ENCODE data around the gene DTX3.
"Not testable (repeated sequence)": the region's sequence is repeated elsewhere in the genome, so short reads cannot be mapped to it uniquely, and the experiment has no call there.

DTX3 gene

GRCh38 chr12:57604454-57604991 is at the start of gene DTX3:
Gene DTX3 (plus strand): TSS chr12:57604824. CDS start chr12:57606518, 1,694 bp downstream.
- no peak for DNase-seq

GRCh38 chr12:57554897-57555296 is 49.7 kb upstream of the DTX3 start:
- no peak for DNase-seq

GRCh38 chr12:57558864-57559263 is 45.8 kb upstream of the DTX3 start:
- DNase-seq: no peak

GRCh38 chr12:57560516-57560915 is 44.1 kb upstream of the DTX3 start:
- DNase-seq: no peak

GRCh38 chr12:57561117-57561516 is 43.5 kb upstream of the DTX3 start:
- DNase-seq: not testable (repeated sequence)

GRCh38 chr12:57563358-57563757 is 41.3 kb upstream of the DTX3 start:
- DNase-seq: no peak

- no peak for DNase-seq
These were observed 40.4 kb upstream of the DTX3 start for GRCh38 chr12:57564178-57564740.

- no peak for DNase-seq
These were observed 35.8 kb upstream of the DTX3 start for GRCh38 chr12:57568838-57569237.

GRCh38 chr12:57569858-57570257 is 34.8 kb upstream of the DTX3 start:
- no peak for DNase-seq

- DNase-seq: not testable (repeated sequence)
These were observed 34.2 kb upstream of the DTX3 start for GRCh38 chr12:57570438-57570837.

- DNase-seq: no peak
These were observed 32.5 kb upstream of the DTX3 start for GRCh38 chr12:57571926-57572762.

- no peak for DNase-seq
These were observed 29.8 kb upstream of the DTX3 start for GRCh38 chr12:57574795-57575194.

- no peak for DNase-seq
These were observed 28.6 kb upstream of the DTX3 start for GRCh38 chr12:57575771-57576612.

GRCh38 chr12:57576613-57577160 is 27.9 kb upstream of the DTX3 start:
- no peak for DNase-seq

GRCh38 chr12:57577981-57578758 is 26.5 kb upstream of the DTX3 start:
- no peak for DNase-seq

- DNase-seq: no peak
These were observed 25.6 kb upstream of the DTX3 start for GRCh38 chr12:57579011-57579410.

GRCh38 chr12:57579677-57580465 is 24.8 kb upstream of the DTX3 start:
- DNase-seq: no peak

GRCh38 chr12:57580466-57580795 is 24.2 kb upstream of the DTX3 start:
- DNase-seq: no peak

GRCh38 chr12:57581802-57582201 is 22.8 kb upstream of the DTX3 start:
- DNase-seq: no peak

GRCh38 chr12:57582440-57582839 is 22.2 kb upstream of the DTX3 start:
- DNase-seq: no peak

Measured in RPMI8226 (cell line).